NCI-H2107 treated with DMSO at 0.1 percent for 48 hours (cell line): ENCODE data around the gene CDK5RAP2.
"Not testable (repeated sequence)": the region's sequence is repeated elsewhere in the genome, so short reads cannot be mapped to it uniquely, and the experiment has no call there.

Experiments
- DNase-seq: peaks from one replicate; lab custom pipeline; 2025; ENCODE audit not compliant: unreplicated experiment; lab: John Stamatoyannopoulos, UW

Gene CDK5RAP2

DNA sequence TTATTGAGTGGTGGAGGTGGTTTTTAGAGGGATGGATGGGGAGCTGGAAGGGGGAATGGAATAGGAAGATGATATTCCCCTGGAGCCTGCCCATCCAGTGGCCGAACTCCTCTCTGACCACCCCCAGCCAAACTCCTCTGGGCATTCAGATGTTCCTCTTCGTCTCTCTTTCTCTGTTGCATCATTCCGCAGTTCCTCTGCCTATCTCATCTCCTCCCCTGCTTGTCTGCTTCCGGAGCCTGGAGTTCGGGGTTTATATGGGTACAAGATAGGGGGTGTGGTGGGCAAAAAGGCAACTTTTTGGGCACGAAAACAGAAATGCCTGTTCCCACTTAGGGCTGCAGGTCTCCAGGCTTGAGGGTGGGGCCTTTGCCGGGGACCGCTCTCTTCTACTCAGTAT lies 12.2 kb upstream of the CDK5RAP2 start:
- DNase-seq: no peak

DNA sequence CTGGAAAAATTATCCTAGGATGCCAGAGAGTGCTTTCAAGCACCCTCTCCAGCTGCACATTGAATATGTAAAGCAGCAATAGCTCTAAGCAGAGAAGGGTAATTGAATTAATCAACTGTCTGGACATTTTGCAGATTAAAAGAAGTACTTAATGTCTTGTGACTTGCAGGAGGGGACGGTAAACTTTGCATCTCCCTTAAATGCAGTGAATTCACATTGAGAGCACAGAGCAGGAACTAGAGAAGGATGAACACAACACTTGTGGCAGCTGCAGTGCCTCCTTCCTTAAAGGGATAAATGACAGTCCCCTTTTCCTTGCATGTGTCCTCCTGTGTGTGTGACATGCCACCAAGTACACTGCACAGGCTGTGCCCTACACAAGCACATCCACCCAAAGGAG lies 7.4 kb upstream of the CDK5RAP2 start:
- DNase-seq: peak; percentile 15

DNA sequence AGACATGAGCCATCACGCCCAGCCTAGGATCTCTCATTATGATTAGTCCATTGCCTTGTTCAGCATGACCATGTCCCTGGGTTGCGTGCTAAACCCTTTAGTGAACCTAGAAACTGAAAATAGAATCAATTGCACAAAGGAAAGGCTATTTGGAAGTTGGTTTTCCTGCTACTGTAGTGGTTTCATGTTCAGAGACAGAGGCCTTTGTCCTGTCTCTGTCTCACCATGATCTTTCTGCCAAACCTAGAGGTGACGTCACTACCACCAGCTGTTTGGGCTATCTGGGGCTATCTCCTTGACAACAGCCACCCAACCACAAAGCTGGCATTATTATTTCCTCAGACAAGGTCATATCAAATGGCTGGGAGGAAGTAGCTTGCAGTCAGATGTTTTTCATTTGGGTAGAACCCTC lies 4.0 kb upstream of the CDK5RAP2 start:
- DNase-seq: peak; percentile 93

DNA sequence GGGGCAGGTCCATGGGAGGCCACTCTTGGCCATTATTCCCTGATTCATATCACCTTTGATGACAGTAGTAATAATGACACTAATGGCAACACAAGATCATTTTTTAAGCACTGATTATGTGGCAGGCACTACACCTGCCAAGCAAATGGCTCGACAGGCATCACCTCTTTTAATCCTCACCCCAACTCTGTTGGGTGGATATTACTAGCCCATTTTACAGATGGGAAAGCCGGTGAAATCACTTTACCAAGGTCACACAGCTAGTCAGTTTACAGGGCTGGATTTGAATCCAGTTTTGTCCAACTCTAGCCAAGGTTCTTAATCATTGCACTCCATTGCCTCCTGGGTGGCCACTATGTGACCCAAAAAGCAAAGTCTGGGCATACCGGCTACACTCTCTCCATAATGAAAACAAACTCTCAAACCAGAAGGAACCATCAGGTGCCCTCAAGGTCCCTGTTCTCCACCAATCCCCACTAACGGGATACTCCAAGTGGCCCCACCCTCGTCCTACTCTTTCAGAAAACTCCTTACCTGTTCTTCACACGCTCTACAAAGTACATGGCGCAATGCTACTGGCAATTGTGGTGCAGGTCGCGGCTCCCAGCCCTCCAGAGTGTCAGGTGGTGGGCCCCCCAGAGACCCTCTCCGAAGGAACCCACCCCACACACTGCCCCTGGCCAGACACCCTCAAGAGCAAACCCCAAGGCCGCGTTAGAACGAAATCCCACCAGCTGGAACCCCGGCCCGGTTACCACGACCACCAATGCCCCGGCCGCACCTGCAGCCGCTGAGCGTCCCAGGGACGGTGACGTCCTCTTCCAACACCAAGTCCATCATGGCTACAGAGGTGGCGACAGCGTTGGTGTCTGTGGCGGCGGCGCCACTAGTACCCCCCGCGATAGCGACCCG lies 572 bp downstream of the CDK5RAP2 start:
- DNase-seq: no peak

DNA sequence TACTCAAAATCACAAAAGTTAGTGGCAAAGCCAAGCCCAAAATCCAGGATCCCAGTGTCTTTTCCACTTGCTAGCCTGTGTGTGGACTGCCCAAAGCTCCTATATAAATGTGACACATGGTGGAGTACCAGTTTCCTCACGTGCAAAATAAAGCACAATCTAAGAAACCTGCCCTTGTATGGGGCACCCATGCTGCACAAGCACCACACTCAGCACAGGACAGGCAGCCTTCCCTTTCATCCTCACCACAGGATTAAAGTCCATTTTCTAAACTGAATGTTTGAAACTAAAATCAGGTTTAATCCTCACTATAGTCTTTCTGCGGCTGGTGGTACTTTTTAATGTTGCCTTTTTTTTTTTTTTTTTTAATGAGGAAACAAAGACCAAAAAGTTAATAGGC lies 5.5 kb downstream of the CDK5RAP2 start:
- no peak for DNase-seq

DNA sequence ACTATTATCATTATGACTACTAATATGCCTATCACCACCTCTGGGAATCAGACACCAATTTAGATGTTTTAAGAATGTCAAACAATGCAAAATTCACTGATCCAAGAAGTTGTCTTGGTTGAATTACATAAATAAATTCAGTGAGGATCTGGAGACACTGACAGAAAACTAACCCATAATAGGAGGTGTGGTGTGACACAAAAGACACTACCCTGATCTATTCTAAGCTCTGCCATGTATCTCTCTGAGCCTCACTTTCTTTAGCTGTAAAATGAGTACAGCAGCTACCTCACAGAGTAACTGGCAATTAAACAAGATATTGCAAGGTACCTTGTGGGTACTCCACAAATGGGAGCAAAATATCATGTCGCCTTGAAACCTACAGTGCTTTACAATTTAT lies 7.5 kb downstream of the CDK5RAP2 start:
- DNase-seq: no peak

DNA sequence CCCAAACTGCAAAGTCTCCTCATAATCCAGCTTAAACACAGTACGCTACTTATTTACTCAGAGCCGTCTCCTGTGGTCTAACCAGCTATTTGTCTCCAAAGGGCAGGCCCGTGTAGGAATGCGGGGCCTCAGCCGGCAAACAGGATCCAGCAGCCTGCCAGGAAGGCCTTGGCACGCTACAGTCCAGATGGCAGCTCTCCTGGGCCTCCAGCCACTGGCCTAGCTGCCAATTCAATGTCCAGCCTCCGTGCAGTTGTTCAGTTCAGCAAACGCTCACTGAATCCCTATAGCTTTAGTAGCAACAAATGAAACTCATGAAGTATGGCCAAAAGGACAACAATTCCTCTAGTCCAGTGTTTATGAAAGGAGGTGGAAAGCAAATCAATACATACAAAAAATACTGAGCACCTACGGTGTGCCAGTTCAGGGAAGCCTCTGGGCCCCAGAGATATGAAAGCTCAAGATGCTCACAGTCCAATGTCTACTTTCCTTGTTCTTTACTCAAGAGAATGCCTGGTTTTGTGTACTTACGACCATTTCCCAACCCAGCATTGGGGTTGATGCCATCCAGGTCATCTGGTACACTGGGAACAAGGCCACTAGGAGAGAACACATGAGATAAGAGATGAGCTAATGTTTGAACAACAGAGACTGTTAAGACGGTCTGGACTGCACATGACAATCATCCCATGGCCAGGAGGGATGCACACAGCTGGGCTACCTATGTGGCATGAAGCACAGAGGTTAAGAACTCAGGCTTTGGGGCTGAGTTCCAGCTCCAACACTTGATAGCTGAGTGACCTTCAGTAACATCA lies 8.3 kb downstream of the CDK5RAP2 start:
- DNase-seq: no peak

DNA sequence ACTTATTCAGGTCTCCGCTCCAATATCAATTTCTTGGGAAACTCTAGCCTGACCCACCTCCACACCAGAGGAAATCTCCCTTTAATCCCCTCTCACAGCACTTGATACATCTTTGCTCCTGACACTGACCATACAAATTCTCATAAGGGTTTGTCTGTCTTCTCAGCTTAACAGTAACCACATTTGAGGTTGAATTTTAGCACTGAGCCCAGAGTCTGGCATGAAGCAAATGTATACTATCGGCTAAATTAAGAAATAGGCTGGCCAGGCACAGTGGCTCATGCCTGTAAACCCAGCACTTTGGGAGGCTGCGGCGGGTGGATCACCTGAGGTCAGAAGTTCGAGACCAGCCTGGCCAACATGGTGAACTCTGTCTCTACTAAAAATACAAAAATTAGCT lies 9.7 kb downstream of the CDK5RAP2 start:
- no peak for DNase-seq

DNA sequence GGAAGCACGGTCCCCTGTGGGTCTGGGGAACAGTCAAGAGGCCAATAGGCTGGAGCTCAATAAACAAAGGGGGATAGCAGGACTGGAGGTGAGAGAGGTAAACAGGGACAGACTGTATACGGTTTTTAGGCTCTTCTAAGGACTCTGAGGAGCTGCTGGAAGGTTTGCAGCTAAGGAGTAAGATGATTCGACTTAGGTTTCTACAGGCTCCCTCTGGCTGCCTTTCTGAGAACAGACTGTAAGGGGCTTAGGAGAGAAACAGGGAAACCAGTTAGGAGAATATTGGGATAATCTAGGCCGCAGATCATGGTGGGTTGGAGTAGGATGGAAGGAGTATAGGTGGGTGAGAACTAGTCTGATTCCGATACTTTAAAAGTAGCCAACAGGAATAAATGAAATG lies 10.4 kb downstream of the CDK5RAP2 start:
- DNase-seq: no peak

DNA sequence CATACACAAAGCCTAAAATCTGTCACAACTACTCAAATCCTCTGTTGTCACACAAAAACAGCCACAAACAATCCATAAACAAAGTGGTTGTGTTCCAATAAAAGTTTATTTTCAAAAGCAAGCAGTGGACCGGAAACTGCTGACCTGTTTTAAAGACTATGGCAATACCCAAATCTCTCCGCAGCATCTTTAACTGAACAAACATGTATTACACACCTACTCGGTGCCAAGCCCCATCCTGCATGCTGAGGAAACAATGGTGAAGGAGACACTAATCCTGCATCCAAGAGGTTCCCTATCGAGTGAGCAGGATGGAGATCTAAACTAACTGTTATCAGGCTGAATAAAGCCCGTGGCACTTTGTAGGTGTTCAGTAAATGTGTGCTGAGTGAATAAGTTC lies 11.2 kb downstream of the CDK5RAP2 start:
- no peak for DNase-seq

DNA sequence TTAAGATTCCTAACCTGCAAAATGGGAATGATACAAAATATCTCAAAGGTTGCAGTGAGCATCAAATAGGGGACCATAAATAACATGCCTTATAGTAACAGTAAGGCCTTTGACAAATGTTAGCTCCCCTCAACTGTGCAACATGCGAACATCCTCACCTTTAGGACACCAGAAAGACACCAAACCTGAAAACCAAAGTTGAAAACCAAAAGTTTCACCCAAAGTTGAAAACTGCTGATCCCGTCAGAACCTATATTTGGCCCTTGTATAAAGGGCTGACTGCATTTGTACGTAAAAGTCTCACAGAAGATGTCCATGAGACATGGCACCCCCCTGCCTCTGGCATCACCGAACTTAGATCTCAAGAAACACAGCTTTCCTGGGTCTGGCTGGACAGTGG lies 12.1 kb downstream of the CDK5RAP2 start:
- no peak for DNase-seq

DNA sequence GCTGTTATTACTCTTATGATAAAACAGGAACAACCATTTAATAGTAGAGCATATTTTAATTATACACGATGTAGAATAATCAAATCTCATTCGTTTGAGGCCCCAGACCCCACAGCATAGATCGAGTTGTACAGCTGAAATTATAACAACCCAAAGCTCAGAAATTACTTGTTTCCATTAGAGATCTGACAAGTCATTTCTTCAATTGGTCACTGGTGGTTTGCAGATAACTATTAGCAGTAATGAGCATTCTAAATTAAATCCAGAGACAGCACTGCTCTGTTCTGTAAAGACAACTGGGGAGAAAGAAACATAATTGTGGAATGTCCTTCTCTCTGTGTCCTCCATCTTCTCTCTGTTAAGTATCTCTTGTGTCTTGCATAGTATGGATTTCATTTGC lies 12.9 kb downstream of the CDK5RAP2 start:
- no peak for DNase-seq

DNA sequence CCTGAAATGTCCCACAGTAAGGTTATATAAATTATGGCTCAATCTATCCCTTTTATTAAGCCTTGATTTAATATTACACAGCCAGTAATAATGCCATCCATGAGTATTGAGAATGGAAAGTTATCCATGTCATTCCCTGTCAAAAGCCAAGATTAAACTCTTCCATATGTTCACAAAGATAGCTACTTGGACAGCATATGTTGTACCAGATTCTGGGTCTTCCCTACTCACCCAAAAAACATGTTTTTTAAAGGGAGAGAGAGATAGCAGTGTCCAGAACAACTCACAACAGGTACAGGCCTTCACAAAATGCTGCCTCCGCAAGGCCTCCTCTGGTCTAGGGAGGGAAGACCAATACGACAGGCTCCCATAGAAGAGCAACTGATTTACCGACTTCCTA lies 15.4 kb downstream of the CDK5RAP2 start:
- DNase-seq: no peak

DNA sequence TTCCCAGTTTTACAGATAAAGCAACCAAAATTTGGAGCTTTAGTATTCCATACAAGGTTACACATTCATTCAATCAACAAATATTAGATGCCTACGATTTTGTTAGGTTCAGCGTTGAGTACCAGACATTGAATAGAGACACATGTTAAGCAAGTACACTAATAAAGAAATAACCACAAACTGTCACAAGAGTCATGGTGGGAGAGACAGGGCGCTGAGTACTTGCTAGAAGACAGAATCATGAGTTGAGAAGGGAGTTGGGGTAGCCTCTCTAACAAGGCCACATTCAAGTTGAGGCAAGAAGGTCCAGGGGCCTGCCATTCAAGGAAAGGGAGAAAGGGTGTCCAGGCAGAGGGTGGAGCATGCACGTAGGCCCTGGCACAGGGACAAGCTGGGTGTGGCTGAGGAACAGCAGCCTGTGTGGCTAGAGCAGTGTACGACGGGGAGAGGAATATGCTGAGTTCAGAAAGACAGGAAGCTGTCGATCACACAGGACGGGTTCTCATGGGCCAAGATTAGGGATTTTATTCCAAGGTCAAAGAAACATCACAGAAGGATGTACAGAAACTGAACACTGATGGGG lies 17.0 kb downstream of the CDK5RAP2 start:
- DNase-seq: no peak

DNA sequence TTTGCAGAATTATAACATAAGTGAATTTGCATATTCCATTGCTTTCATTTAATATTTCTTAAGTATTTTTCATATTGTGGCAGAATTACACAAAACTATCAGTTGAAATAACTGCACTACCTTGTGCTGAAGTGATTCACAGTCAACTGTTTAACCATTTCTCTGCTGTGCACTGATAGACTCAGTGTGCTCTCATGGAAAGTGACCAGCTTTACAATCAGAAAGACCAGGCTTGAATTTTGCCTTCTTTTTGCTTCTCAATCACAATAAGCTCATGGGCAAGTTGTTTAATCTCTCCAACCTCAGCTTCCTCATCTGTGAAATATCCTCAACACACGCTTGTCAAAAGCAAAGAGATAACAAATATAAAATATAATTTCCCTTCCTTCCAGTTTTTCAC lies 18.3 kb downstream of the CDK5RAP2 start:
- DNase-seq: no peak

DNA sequence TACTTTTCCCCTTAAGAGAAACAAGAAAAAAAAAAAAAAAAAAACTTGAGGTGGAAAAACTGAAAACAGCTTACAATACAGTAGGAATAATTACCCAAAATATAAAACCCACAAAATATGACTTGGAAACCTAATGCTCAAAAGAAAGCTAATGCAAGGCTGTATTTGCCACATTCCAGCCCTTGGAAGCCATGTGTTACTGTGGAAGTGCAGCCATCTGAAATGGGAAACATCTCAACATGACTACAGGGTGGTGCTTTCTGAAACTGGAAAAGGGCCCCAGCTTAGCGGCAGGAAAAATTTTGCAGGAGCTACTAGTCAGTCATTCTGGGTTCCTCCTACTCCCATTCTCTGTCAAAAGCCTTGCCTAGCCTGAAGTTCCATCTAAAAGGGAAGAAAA lies 20.4 kb downstream of the CDK5RAP2 start:
- no peak for DNase-seq

DNA sequence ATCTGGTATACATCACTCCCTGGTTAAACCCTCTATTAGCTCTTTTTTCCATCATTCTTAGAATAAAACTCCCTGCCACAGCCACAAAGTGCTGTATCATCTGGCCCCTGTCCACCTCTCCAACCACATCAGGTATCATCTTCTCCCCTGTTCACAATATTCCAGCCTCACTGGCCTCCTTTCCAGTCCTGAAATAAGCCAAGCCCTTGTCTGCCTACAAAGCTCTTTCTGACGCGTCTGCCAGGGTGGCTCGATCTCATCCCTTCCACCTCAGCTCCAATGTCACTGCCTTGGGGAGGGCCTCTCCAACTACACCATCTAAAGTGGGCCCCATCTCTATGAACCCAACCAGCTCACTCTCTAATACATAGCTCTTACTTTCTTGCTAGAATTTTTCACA lies 21.5 kb downstream of the CDK5RAP2 start:
- DNase-seq: no peak

DNA sequence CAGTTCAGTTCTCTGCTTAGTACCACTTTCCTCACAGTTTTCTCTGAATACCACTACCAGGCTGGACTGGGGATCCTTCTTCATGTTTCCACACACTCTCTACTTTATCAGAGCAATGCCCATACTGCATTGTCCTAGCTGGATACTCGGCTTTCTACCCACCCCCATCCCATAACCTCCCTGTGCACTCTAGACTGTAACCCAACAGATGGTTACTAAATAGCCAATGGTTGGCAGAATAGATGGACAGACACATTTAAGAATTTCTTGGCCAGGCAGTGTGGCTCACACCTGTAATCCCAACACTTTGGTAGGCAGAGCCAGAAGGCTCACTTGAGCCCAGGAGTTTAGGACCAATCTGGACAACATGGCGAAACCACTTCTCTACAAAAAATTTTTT lies 22.8 kb downstream of the CDK5RAP2 start:
- DNase-seq: no peak

DNA sequence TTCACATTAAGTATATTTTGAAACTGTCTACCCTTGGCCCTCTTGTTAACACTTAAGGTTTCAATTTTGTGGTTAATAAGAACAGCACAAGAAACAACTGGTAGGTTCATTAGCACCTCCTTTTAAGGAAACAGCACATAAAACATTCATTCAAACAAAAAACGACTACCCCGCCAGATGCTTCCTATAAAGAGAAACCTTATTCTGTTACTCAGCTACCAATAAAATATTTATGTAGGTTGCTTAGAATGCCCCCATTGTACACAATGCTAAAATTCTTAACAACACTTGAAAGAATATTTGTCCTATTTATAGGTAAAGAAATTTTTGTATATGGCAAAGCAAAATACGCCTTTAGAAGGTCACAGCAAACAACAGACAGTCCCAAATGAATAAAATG lies 23.2 kb downstream of the CDK5RAP2 start:
- DNase-seq: no peak

DNA sequence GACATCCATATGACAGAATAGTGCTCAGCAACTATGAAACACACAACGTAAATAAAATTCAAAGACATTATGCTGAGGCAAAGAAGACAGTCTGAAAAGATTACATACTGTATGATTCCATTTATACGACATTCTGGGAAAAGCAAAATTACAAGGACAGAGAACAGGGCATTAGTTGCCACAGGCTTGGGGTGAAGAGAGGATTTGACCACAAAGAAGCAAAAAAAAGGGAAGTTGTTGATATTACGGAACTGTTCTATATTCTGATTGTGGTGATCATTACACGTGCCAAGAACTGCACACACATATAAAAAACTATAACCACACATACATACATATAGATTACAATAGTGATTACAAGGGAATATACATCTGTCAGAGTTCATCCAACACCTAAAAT lies 24.1 kb downstream of the CDK5RAP2 start:
- DNase-seq: no peak

DNA sequence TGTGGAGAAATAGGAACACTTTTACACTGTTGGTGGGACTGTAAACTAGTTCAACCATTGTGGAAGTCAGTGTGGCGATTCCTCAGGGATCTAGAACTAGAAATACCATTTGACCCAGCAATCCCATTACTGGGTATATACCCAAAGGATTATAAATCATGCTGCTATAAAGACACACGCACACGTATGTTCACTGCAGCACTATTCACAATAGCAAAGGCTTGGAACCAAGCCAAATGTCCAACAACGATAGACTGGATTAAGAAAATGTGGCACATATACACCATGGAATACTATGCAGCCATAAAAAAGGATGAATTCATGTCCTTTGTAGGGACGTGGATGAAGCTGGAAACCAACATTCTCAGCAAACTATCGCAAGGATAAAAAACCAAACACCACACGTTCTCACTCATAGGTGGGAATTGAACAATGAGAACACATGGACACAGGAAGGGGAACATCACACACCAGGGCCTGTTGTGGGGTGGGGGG lies 27.7 kb downstream of the CDK5RAP2 start:
- not testable (repeated sequence) for DNase-seq
